HepG2 (cell line): ENCODE results near the gene MXRA7. TPM values are rescaled to one million over a fixed set of nuclear protein-coding genes. Genes with fewer than 3 reads are reported as not detected.

Experiments
- ATF7 ChIP-seq, 2 experiments: fragments of 450-650 bp in 1 of 2; sonication (generic) in 1 of 2; formaldehyde crosslinking in 1 of 2; IDR thresholded peaks; 2 replicates each; pipeline versions ENCODE4 v1.4.0 to v1.6.1; 2016 to 2020; ENCODE audit warnings: antibody characterized with exemption in 1 of 2, mild to moderate bottlenecking in 1 of 2, missing genetic modification reagents in 1 of 2
- ATM ChIP-seq: fragments of 450-650 bp; IDR thresholded peaks from 2 replicates; pipeline ENCODE4 v1.7.1; 2017; ENCODE audit warnings: mild to moderate bottlenecking, borderline replicate concordance
- DPF2 ChIP-seq: sonication (generic); formaldehyde crosslinking; IDR thresholded peaks from 2 replicates; pipeline ENCODE4 v1.4.0; 2020; ENCODE audit warnings: mild to moderate bottlenecking, low read depth, missing genetic modification reagents, borderline replicate concordance
- FIP1L1 ChIP-seq: fragments of 200-400 bp; formaldehyde crosslinking; IDR thresholded peaks from 2 replicates; pipeline ENCODE4 v1.6.1; 2018; ENCODE audit warnings: low read depth, mild to moderate bottlenecking, low read length, moderate library complexity, borderline replicate concordance; ENCODE audit not compliant: insufficient read depth
- FOXA3 ChIP-seq: IDR thresholded peaks from 2 replicates; pipeline ENCODE4 v1.6.1; 2016; ENCODE audit warnings: missing genetic modification reagents, missing compliant biosample characterization
- HDAC6 ChIP-seq: fragments of 200-600 bp; sonication (generic); IDR thresholded peaks from 2 replicates; pipeline ENCODE4 v1.7.0; 2017; ENCODE audit warnings: mild to moderate bottlenecking, antibody characterized with exemption, low read length, low read depth
- IKZF4 ChIP-seq: sonication (generic); formaldehyde crosslinking; IDR thresholded peaks from 2 replicates; pipeline ENCODE4 v1.5.1; 2020; ENCODE audit warnings: borderline replicate concordance, mild to moderate bottlenecking, low read depth, missing genetic modification reagents; ENCODE audit errors: not compliant biosample characterization
- LBX2 ChIP-seq: sonication (generic); formaldehyde crosslinking; IDR thresholded peaks from 2 replicates; pipeline ENCODE4 v1.5.0; 2020; ENCODE audit warnings: missing genetic modification reagents, mild to moderate bottlenecking, borderline replicate concordance
- SAFB2 ChIP-seq: sonication (generic); formaldehyde crosslinking; IDR thresholded peaks from 2 replicates; pipeline ENCODE4 v1.5.1; 2020; ENCODE audit warnings: missing genetic modification reagents, low read depth, mild to moderate bottlenecking, borderline replicate concordance
- SP4 ChIP-seq: sonication (generic); formaldehyde crosslinking; IDR thresholded peaks from 2 replicates; pipeline ENCODE4 v1.8.1; 2023; ENCODE audit warnings: mild to moderate bottlenecking, missing genetic modification reagents
- STAG1 ChIP-seq: sonication (generic); formaldehyde crosslinking; IDR thresholded peaks from 2 replicates; pipeline ENCODE4 v1.4.0; 2020; ENCODE audit warnings: missing genetic modification reagents
- ZBTB7A ChIP-seq: sonication (generic); formaldehyde crosslinking; IDR thresholded peaks from 2 replicates; pipeline ENCODE4 v1.8.0; 2022; ENCODE audit warnings: mild to moderate bottlenecking, missing genetic modification reagents
- ZKSCAN1 ChIP-seq: fragments of 150-350 bp; IDR thresholded peaks from 2 replicates; pipeline ENCODE4 v1.6.1; 2014; ENCODE audit warnings: low read length
- ZNF317 ChIP-seq: sonication (generic); formaldehyde crosslinking; IDR thresholded peaks from 2 replicates; pipeline ENCODE4 v1.5.0; 2020; ENCODE audit warnings: mild to moderate bottlenecking, missing genetic modification reagents
- ZNF543 ChIP-seq: sonication (generic); formaldehyde crosslinking; IDR thresholded peaks from 2 replicates; pipeline ENCODE4 v1.4.0; 2020; ENCODE audit warnings: mild to moderate bottlenecking, missing genetic modification reagents
- ZNF616 ChIP-seq: sonication (generic); formaldehyde crosslinking; IDR thresholded peaks from 2 replicates; pipeline ENCODE4 v1.5.0; 2020; ENCODE audit warnings: low read depth, mild to moderate bottlenecking, missing genetic modification reagents
- ZNF777 ChIP-seq: sonication (generic); formaldehyde crosslinking; IDR thresholded peaks from 2 replicates; pipeline ENCODE4 v1.4.0; 2020; ENCODE audit warnings: missing genetic modification reagents
- ZNF781 ChIP-seq: sonication (generic); formaldehyde crosslinking; IDR thresholded peaks from 2 replicates; pipeline ENCODE4 v1.5.1; 2020; ENCODE audit warnings: borderline replicate concordance, mild to moderate bottlenecking, missing genetic modification reagents; ENCODE audit errors: not compliant biosample characterization
- ZNF816 ChIP-seq: sonication (generic); formaldehyde crosslinking; IDR thresholded peaks from 2 replicates; pipeline ENCODE4 v1.8.0; 2022; ENCODE audit warnings: missing genetic modification reagents, mild to moderate bottlenecking, borderline replicate concordance
- ZSCAN30 ChIP-seq: sonication (generic); formaldehyde crosslinking; IDR thresholded peaks from 2 replicates; pipeline ENCODE4 v1.5.0; 2020; ENCODE audit warnings: mild to moderate bottlenecking, missing genetic modification reagents
- polyA plus RNA-seq, 8 experiments: library from polyadenylated mRNA; depleted of rRNA in 3 of 8; stranded (reverse) in 7 of 8; unstranded in 1 of 8; fragments of >200 nt; fragmentation: Illumina TruSeq in 4 of 8; extraction: Trizol in 4 of 8; gene quantifications; 2 replicates each; pipeline versions ENCODE4 v1.2.1 to v1.2.3, GENCODE V29; 2011 to 2016; ENCODE audit warnings: low read depth in 4 of 8, missing spikeins in 1 of 8, mixed read lengths in 1 of 8; ENCODE audit not compliant: insufficient read depth in 1 of 8
- total RNA-seq, 5 experiments: library from RNA; depleted of rRNA; stranded (reverse); fragments of >200 nt; fragmentation: Illumina TruSeq; extraction: Trizol; gene quantifications; 2 replicates each; pipeline ENCODE4 v1.2.3, GENCODE V29; 2016; ENCODE audit warnings: low read depth in 1 of 5
- TF ChIP-seq, protein P1 (sequence below): sonication (generic); formaldehyde crosslinking; IDR thresholded peaks from 2 replicates; pipeline ENCODE4 v1.8.1; 2022; ENCODE audit warnings: low read depth, mild to moderate bottlenecking, missing genetic modification reagents
- TF ChIP-seq, protein P2 (sequence below): IDR thresholded peaks from 2 replicates; pipeline ENCODE4 v1.6.1; 2016; ENCODE audit warnings: low read depth
- TF ChIP-seq, protein P3 (sequence below): sonication (generic); formaldehyde crosslinking; IDR thresholded peaks from 2 replicates; pipeline ENCODE4 v1.4.0; 2020; ENCODE audit warnings: missing genetic modification reagents, mild to moderate bottlenecking, borderline replicate concordance

MXRA7 gene
- total and polyA plus RNA-seq, 2 of the 13 experiments (the other 11 are each of a cell fraction or from before 2014, with no cell fraction given) = 44.8 to 112 TPM

GRCh38 chr17:76737676-76738467 lies 27.1 kb upstream of the MXRA7 start, which contains the start of gene MFSD11 (continued):
- TF ChIP-seq FIP1L1 = 0 out of 2 replicates have a peak, but pooled peaks have one; percentile 79
- 0 out of 2 replicates have a peak, but pooled peaks have one; percentile 2 for TF ChIP-seq STAG1 (CRISPR knock-in tag)
- TF ChIP-seq HDAC6 = no peak
- no peak for TF ChIP-seq SAFB2
- TF ChIP-seq ATF7 (IDR thresholded peaks at IDR 0.05) = no peak
- TF ChIP-seq ATF7 (CRISPR knock-in tag; IDR thresholded peaks at IDR 0.05) = no peak; the same call in 1 of the 2 replicates
- TF ChIP-seq LBX2 (CRISPR knock-in tag) = no peak; the same call in 1 of the 2 replicates
- TF ChIP-seq IKZF4 (CRISPR knock-in tag) = peak; percentile 62
- TF ChIP-seq ZNF543 (CRISPR knock-in tag) = peak; percentile 76; the same call in 1 of the 2 replicates
- no peak for TF ChIP-seq ZKSCAN1
- TF ChIP-seq, protein P1, sequence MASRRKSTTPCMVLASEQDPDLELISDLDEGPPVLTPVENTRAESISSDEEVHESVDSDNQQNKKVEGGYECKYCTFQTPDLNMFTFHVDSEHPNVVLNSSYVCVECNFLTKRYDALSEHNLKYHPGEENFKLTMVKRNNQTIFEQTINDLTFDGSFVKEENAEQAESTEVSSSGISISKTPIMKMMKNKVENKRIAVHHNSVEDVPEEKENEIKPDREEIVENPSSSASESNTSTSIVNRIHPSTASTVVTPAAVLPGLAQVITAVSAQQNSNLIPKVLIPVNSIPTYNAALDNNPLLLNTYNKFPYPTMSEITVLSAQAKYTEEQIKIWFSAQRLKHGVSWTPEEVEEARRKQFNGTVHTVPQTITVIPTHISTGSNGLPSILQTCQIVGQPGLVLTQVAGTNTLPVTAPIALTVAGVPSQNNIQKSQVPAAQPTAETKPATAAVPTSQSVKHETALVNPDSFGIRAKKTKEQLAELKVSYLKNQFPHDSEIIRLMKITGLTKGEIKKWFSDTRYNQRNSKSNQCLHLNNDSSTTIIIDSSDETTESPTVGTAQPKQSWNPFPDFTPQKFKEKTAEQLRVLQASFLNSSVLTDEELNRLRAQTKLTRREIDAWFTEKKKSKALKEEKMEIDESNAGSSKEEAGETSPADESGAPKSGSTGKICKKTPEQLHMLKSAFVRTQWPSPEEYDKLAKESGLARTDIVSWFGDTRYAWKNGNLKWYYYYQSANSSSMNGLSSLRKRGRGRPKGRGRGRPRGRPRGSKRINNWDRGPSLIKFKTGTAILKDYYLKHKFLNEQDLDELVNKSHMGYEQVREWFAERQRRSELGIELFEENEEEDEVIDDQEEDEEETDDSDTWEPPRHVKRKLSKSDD (CRISPR knock-in tag) = no peak
- 0 out of 2 replicates have a peak, but pooled peaks have one; percentile 84 for TF ChIP-seq ZNF816 (CRISPR knock-in tag)
- TF ChIP-seq ZNF317 (CRISPR knock-in tag) = no peak
- no peak for TF ChIP-seq FOXA3 (CRISPR knock-in tag)
- peak; percentile 71; the same call in 1 of the 2 replicates for TF ChIP-seq SP4 (CRISPR knock-in tag)
- TF ChIP-seq ATM = no peak
- peak; percentile 93 for TF ChIP-seq ZNF777 (CRISPR knock-in tag)
- no peak for TF ChIP-seq ZSCAN30 (CRISPR knock-in tag)
- TF ChIP-seq ZNF616 (CRISPR knock-in tag) = 0 out of 2 replicates have a peak, but pooled peaks have one; percentile 86
- TF ChIP-seq DPF2 (CRISPR knock-in tag) = no peak
- TF ChIP-seq ZNF781 (CRISPR knock-in tag) = no peak
- TF ChIP-seq, protein P2, sequence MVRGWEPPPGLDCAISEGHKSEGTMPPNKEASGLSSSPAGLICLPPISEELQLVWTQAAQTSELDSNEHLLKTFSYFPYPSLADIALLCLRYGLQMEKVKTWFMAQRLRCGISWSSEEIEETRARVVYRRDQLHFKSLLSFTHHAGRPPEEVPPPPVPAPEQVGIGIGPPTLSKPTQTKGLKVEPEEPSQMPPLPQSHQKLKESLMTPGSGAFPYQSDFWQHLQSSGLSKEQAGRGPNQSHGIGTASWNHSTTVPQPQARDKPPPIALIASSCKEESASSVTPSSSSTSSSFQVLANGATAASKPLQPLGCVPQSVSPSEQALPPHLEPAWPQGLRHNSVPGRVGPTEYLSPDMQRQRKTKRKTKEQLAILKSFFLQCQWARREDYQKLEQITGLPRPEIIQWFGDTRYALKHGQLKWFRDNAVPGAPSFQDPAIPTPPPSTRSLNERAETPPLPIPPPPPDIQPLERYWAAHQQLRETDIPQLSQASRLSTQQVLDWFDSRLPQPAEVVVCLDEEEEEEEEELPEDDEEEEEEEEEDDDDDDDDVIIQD (CRISPR knock-in tag) = no peak
- TF ChIP-seq ZBTB7A (CRISPR knock-in tag) = no peak
- TF ChIP-seq, protein P3, sequence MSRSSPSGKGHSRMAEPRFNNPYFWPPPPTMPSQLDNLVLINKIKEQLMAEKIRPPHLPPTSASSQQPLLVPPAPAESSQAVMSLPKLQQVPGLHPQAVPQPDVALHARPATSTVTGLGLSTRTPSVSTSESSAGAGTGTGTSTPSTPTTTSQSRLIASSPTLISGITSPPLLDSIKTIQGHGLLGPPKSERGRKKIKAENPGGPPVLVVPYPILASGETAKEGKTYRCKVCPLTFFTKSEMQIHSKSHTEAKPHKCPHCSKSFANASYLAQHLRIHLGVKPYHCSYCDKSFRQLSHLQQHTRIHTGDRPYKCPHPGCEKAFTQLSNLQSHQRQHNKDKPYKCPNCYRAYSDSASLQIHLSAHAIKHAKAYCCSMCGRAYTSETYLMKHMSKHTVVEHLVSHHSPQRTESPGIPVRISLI (CRISPR knock-in tag) = peak; percentile 84; the same call in 1 of the 2 replicates
